ENCODE measurements around the gene UTP20. TPM values are rescaled to one million over a fixed set of nuclear protein-coding genes. Genes with fewer than 3 reads are reported as not detected.

Gene UTP20
- total RNA-seq, 4 donors from 2014 or later: 9.2 to 11.1 (median 9.5) TPM

DNA sequence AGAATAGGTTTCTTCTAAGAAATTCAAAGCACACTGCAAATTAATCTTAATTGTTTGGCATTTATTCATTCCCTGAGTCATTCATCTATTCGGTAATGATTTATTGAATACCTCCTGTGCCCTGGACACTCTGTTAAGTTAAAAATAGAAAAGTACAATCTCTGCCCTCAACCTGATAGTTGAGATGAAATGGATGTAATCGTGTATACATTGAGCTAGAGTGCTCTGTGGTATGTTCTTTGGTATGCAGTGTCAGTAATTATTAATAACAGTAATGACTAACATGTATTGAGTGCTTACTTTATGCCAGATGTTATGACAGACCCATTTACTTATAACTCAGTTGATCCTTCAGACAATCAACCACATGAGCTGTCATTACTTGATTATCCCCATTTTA is 47.6 kb downstream of the UTP20 start:
- DNase-seq (ENCODE audit: low spot score in 2 of 2): no peak
- H3K4me3 ChIP-seq (ENCODE audit: low read depth, poor library complexity, severe bottlenecking): no peak overlapping the region
- intact Hi-C loops (cut with DNase I; ENCODE audit: low total_unique reads): no loop called here
- no peak for TF ChIP-seq POLR2A (IDR thresholded peaks at IDR 0.05)
- TF ChIP-seq, protein P1, sequence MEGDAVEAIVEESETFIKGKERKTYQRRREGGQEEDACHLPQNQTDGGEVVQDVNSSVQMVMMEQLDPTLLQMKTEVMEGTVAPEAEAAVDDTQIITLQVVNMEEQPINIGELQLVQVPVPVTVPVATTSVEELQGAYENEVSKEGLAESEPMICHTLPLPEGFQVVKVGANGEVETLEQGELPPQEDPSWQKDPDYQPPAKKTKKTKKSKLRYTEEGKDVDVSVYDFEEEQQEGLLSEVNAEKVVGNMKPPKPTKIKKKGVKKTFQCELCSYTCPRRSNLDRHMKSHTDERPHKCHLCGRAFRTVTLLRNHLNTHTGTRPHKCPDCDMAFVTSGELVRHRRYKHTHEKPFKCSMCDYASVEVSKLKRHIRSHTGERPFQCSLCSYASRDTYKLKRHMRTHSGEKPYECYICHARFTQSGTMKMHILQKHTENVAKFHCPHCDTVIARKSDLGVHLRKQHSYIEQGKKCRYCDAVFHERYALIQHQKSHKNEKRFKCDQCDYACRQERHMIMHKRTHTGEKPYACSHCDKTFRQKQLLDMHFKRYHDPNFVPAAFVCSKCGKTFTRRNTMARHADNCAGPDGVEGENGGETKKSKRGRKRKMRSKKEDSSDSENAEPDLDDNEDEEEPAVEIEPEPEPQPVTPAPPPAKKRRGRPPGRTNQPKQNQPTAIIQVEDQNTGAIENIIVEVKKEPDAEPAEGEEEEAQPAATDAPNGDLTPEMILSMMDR (IDR thresholded peaks at IDR 0.05): no peak
- 81 to 83% methylated on average over 2 of the region's 2 CpGs for WGBS, 2 donors

DNA sequence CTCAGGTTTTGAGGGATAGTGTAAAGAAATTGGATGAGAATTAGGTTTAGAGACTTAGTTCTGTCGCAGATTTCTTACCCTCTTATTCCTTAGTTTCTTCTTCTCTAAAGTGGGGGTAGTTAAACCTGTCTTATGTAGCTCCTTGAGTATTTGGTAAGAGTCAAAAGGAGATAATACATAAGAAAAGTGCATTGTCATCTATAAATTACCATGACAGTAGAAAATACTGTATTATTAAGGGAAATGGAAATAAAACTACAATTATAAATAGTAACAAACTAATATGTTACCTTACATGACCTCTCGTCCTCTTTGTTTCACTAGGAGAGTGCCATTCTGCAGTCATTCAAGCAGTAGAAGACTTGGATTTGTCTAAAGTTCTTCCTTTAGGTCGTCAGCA is 49.0 kb downstream of the UTP20 start:
- no peak for DNase-seq (ENCODE audit: low spot score in 2 of 2)
- TF ChIP-seq POLR2A (IDR thresholded peaks at IDR 0.05): no peak
- TF ChIP-seq, protein P1 (IDR thresholded peaks at IDR 0.05): no peak
- WGBS, 2 donors: 94 to 95% methylated on average over 3 of the region's 3 CpGs
- intact Hi-C loops (cut with DNase I; ENCODE audit: low total_unique reads): no loop called here
- H3K4me3 ChIP-seq (ENCODE audit: low read depth, poor library complexity, severe bottlenecking): no peak overlapping the region

DNA sequence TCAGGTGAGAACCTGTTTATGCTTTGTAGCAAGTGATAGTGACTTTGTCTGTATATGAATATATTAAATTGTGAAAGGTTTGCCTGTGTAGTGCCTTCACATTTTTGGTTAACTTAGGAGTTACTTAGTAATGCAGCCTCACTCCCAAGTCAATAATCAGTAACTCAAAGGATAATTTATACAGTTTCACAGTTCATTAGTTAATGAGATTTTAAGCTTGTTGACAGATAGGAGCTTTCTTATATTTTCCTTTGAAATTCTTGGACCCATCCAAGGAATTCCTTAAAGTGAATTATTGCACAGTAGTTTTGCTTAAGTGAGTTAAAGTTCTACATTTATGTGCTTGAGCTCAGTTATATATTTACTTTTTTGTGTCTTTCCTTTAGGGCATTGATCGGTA is 50.7 kb downstream of the UTP20 start:
- DNase-seq (ENCODE audit: low spot score in 2 of 2): no peak
- no peak for TF ChIP-seq POLR2A (IDR thresholded peaks at IDR 0.05)
- TF ChIP-seq, protein P1 (IDR thresholded peaks at IDR 0.05): no peak
- 50 to 100% methylated on average over 1 of the region's 1 CpG for WGBS, 2 donors
- intact Hi-C loops (cut with DNase I; ENCODE audit: low total_unique reads): no loop called here
- no peak overlapping the region for H3K4me3 ChIP-seq (ENCODE audit: low read depth, poor library complexity, severe bottlenecking)

DNA sequence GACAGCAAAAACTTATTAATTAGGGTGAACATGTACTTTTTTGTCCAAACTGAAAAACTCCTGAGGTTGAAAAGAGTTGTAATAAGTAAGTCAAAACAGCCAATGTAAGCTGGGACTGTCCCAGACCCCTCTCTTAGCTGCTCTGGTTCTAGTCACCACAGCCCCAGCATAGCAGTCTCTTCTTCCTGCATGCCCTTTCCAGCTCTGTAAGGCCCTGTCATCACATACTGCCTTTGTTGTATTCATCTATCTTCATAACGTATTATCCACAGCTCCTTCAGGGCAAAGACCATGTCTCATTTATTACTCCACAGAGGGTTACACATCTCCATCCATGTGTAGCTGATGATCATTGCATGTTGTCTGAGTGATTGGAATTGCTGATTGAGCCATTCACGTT is 56.5 kb downstream of the UTP20 start:
- intact Hi-C loops (cut with DNase I; ENCODE audit: low total_unique reads): no loop called here
- no peak for TF ChIP-seq POLR2A (IDR thresholded peaks at IDR 0.05)
- TF ChIP-seq, protein P1 (IDR thresholded peaks at IDR 0.05): no peak
- WGBS, 2 donors: 86 to 90% methylated on average over 2 of the region's 2 CpGs
- no peak for DNase-seq (ENCODE audit: low spot score in 2 of 2)
- no peak overlapping the region for H3K4me3 ChIP-seq (ENCODE audit: low read depth, poor library complexity, severe bottlenecking)

DNA sequence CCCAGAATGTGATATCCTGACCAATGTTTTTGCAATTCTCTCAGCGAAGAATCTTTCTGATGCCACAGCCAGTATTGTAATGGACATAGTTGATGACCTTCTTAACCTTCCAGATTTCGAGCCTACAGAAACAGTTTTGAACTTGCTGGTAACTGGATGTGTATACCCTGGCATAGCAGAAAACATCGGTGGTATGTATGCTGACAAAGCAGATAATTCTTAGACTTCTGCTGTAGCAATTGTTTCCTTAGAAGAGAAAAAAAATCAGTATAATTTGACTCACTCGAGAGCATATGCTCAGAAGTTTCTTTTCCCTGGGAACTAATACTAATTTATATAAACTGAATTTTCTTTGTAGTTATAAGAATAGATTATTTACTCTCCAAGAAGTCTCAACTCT is 58.2 kb downstream of the UTP20 start:
- no peak for TF ChIP-seq POLR2A (IDR thresholded peaks at IDR 0.05)
- TF ChIP-seq, protein P1 (IDR thresholded peaks at IDR 0.05): no peak
- WGBS, 2 donors: 92 to 95% methylated on average over 4 of the region's 4 CpGs
- DNase-seq (ENCODE audit: low spot score in 2 of 2): no peak
- H3K4me3 ChIP-seq (ENCODE audit: low read depth, poor library complexity, severe bottlenecking): no peak overlapping the region
- intact Hi-C loops (cut with DNase I; ENCODE audit: low total_unique reads): no loop called here

DNA sequence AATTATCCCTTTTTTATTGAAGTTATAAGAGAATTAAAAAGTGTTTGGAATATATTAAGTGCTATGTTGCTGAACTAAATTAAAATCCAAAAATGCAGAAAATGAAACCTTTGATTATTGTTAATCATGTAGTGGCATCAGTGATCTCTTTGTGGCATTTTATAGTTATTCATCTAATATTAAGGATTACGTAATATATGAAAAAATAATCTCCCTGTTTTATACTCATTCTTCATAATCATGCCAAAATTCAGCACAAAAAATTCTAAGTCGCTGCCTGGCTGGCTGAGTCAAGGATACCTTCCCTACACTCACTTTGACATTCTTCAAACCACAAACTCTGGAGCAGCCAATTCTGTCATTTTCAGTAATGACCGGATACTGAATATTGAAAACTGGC is 64.0 kb downstream of the UTP20 start:
- no peak for DNase-seq (ENCODE audit: low spot score in 2 of 2)
- TF ChIP-seq, protein P1 (IDR thresholded peaks at IDR 0.05): no peak
- TF ChIP-seq POLR2A (IDR thresholded peaks at IDR 0.05): no peak
- intact Hi-C loops (cut with DNase I; ENCODE audit: low total_unique reads): no loop called here
- H3K4me3 ChIP-seq (ENCODE audit: low read depth, poor library complexity, severe bottlenecking): no peak overlapping the region
- 87 to 97% methylated on average over 3 of the region's 3 CpGs for WGBS, 2 donors
